ENCODE results near the gene SYP.

- TF ChIP-seq, protein P1, sequence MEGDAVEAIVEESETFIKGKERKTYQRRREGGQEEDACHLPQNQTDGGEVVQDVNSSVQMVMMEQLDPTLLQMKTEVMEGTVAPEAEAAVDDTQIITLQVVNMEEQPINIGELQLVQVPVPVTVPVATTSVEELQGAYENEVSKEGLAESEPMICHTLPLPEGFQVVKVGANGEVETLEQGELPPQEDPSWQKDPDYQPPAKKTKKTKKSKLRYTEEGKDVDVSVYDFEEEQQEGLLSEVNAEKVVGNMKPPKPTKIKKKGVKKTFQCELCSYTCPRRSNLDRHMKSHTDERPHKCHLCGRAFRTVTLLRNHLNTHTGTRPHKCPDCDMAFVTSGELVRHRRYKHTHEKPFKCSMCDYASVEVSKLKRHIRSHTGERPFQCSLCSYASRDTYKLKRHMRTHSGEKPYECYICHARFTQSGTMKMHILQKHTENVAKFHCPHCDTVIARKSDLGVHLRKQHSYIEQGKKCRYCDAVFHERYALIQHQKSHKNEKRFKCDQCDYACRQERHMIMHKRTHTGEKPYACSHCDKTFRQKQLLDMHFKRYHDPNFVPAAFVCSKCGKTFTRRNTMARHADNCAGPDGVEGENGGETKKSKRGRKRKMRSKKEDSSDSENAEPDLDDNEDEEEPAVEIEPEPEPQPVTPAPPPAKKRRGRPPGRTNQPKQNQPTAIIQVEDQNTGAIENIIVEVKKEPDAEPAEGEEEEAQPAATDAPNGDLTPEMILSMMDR (IDR thresholded peaks at IDR 0.05), result no peak
- TF ChIP-seq POLR2A (IDR thresholded peaks at IDR 0.05), result no peak
- TF ChIP-seq POLR2AphosphoS5 (IDR thresholded peaks at IDR 0.05), result no peak
Measured at GRCh38 chrX:49160908-49161307, 39.1 kb downstream of the SYP start.

All from breast epithelium (tissue), 3 donors.